HG03575 (cell line): ENCODE results near the gene LAMA5.

Source experiments
- ATAC-seq: cut with Tn5 transposase; IDR thresholded peaks from one replicate; pipeline ENCODE4 v1.9.1; 2021; ENCODE audit not compliant: unreplicated experiment, insufficient number of reproducible peaks, low FRiP score; ENCODE audit errors: extremely low read depth

The LAMA5 gene

DNA sequence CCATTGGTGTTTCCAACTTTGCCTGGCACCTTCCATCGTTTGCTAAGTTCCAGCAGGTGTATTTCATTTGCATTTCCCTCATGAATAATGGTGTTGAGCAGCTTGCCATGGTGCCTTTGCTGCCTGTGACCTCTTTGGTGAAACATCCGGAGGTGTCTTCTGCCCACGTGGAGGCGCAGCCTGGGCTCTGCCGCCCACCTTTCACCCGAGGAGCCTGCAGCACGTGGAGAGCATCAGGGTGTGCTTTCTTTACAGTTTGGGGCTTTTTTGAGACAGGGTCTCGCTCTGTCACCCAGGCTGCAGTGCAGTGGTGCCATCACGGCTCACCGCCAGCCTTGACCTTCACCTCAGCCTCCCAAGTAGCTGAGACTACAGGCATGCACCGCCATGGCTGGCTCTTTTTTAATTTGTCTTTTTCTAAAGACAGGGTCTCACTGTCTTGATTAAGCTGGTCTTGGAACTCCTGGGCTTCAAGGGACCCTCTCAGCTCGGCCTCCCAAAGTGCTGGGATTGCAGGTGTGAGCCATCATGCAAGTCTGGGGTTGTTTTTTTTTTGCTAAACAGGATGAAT lies 67.4 kb downstream of the LAMA5 start:
- no peak for ATAC-seq

DNA sequence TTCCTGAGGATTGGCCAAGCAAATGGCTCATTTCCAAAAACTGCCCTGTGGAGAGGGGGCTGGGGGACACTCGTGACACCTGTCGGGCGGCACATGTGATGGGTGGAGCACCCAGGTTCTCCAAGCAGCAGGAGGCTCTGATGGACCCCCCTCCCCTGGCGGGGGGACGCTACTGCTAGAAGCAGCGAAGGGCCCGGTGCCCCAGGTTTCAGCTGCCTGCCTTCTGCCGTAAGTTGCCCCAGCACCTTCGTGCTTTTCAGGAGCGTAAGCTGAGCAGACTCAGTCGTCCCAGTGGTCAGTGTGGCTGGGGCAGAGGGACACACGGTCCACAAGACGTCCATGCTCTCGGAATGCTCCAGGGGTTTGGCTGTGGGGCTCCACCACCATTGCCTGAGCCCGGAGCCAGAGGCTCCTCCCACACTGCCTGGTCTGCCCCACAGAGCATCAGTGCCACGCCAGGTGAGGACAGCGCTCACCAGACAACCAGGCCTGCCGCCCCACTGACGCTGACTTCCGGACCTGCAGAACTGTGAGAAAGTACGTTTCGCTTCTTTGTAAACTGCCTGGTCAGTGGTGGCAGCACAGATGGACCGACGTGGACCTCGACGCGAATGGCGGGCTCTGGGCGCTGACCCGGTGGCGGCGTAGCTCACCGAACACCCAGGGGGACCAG lies 68.4 kb downstream of the LAMA5 start:
- no peak for ATAC-seq

GRCh38 chr20:62297449-62298227 lies 69.5 kb downstream of the LAMA5 start:
- ATAC-seq: no peak

GRCh38 chr20:62296724-62297448 lies 70.2 kb downstream of the LAMA5 start:
- no peak for ATAC-seq

DNA sequence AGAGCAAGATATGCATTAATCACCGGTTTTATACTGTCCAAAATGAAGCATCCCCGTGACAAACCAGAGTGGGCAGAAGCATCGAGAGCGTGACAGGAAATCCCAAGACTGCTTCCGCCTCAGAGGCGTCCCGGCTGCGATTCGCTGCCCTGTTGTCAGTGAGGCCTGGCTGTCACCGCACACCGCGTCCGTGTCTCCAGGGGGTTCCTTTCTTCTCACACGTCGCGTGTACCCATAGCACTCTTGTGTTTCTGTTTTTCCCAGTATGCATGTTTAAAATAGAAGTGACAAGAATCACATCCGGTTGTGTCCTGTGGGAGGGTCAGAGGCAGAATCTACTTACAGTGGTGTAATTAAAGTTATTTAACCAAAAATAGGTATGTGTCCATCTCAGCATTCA lies 72.6 kb downstream of the LAMA5 start:
- ATAC-seq: no peak

GRCh38 chr20:62293946-62294345 lies 73.2 kb downstream of the LAMA5 start:
- no peak for ATAC-seq

GRCh38 chr20:62293111-62293784 lies 73.9 kb downstream of the LAMA5 start:
- no peak for ATAC-seq

- ATAC-seq: no peak
Observed at GRCh38 chr20:62292108-62292507, 75.0 kb downstream of the LAMA5 start.

GRCh38 chr20:62291251-62292066 lies 75.7 kb downstream of the LAMA5 start:
- no peak for ATAC-seq

- no peak for ATAC-seq
Observed at GRCh38 chr20:62289898-62290297, 77.2 kb downstream of the LAMA5 start.

- no peak for ATAC-seq
Observed at GRCh38 chr20:62289131-62289530, 78.0 kb downstream of the LAMA5 start.

GRCh38 chr20:62288535-62289105 lies 78.5 kb downstream of the LAMA5 start:
- no peak for ATAC-seq

GRCh38 chr20:62287759-62288534 lies 79.2 kb downstream of the LAMA5 start:
- no peak for ATAC-seq

DNA sequence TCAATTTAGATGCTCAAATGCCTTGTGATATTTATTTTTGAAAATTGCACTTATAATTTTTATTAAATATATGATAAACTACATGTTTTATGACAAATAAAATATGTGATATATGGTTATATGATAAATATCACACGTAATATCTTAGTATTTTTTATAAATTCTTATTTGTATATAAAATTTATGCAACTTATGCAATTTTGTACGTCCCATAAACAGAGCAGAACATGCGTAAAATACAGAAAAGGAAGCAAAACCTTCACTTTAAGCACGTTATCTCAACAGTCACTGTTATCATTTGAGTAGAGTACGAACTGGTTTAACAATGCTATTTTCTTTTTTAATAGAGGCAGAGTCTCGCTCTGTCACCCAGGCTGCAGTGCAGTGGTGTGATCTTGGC lies 80.0 kb downstream of the LAMA5 start:
- ATAC-seq: no peak

DNA sequence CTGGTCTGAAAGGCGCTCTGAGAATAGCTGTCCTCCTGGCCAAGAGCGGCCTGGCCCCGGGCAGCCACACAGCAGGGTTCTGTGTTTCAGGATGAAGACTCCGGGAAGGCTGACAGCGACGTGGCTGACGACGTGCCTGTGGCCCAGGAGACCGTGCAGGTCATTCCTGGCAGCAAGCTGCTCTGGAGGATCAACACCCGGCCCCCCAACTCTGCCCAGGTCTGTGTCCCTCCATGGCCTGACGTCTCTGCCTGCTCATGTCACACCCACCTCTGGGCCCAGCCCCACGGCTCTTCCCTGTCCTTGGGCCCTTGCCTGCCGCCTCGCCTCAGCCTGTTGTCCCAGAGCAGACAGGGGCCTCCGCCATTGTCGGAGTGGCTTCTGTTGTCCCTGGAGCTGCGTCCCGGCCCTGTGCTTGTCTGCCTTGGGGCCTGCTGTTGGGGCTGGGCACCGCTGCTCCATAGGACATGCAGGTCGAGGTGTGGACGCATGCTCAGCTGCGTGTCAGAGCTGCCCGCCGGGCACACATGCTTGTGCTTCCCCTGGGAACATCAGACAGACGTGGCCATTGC lies 80.5 kb downstream of the LAMA5 start:
- no peak for ATAC-seq

- no peak for ATAC-seq
Observed at GRCh38 chr20:62285722-62286121, 81.4 kb downstream of the LAMA5 start.

GRCh38 chr20:62285151-62285550 lies 82.0 kb downstream of the LAMA5 start:
- ATAC-seq: no peak
